HepG2 (cell line): ENCODE measurements around the gene SATB1. TPM values are rescaled to one million over a fixed set of nuclear protein-coding genes. Genes with fewer than 3 reads are reported as not detected.

Experiments used
- CTCF ChIP-seq: sonication (generic); formaldehyde crosslinking; IDR thresholded peaks from 2 replicates; pipeline ENCODE4 v1.5.0; 2020; ENCODE audit warnings: mild to moderate bottlenecking, missing genetic modification reagents, moderate library complexity
- DMTF1 ChIP-seq: sonication (generic); formaldehyde crosslinking; IDR thresholded peaks from 2 replicates; pipeline ENCODE4 v1.4.0; 2020; ENCODE audit warnings: mild to moderate bottlenecking, missing genetic modification reagents
- GLMP ChIP-seq: sonication (generic); formaldehyde crosslinking; IDR thresholded peaks from 2 replicates; pipeline ENCODE4 v1.9.0; 2021; ENCODE audit warnings: missing genetic modification reagents, mild to moderate bottlenecking, borderline replicate concordance
- HNRNPUL1 ChIP-seq: fragments of 200-400 bp; formaldehyde crosslinking; IDR thresholded peaks from 2 replicates; pipeline ENCODE4 v1.6.1; 2017; ENCODE audit warnings: low read depth, mild to moderate bottlenecking, low read length, moderate library complexity
- HOXD1 ChIP-seq: sonication (generic); formaldehyde crosslinking; IDR thresholded peaks from 2 replicates; pipeline ENCODE4 v1.5.0; 2020; ENCODE audit warnings: missing genetic modification reagents
- KLF9 ChIP-seq: IDR thresholded peaks from 2 replicates; pipeline ENCODE4 v1.6.1; 2016; ENCODE audit warnings: low read depth
- PREB ChIP-seq: sonication (generic); formaldehyde crosslinking; IDR thresholded peaks from 2 replicates; pipeline ENCODE4 v1.4.0; 2020; ENCODE audit warnings: missing genetic modification reagents
- ZBTB4 ChIP-seq: sonication (generic); formaldehyde crosslinking; IDR thresholded peaks from 2 replicates; pipeline ENCODE4 v1.4.0; 2020; ENCODE audit warnings: missing genetic modification reagents, mild to moderate bottlenecking, borderline replicate concordance
- ZNF205 ChIP-seq: IDR thresholded peaks from 2 replicates; pipeline ENCODE4 v1.6.1; 2018; ENCODE audit warnings: missing biosample characterization, missing genetic modification reagents
- ZNF318 ChIP-seq: sonication (generic); formaldehyde crosslinking; IDR thresholded peaks from 2 replicates; pipeline ENCODE4 v1.4.0; 2020; ENCODE audit warnings: mild to moderate bottlenecking, missing genetic modification reagents
- polyA plus RNA-seq, 8 experiments: library from polyadenylated mRNA; depleted of rRNA in 3 of 8; stranded (reverse) in 7 of 8; unstranded in 1 of 8; fragments of >200 nt; fragmentation: Illumina TruSeq in 4 of 8; extraction: Trizol in 4 of 8; gene quantifications; 2 replicates each; pipeline versions ENCODE4 v1.2.1 to v1.2.3, GENCODE V29; 2011 to 2016; ENCODE audit warnings: low read depth in 4 of 8, missing spikeins in 1 of 8, mixed read lengths in 1 of 8; ENCODE audit not compliant: insufficient read depth in 1 of 8
- total RNA-seq, 5 experiments: library from RNA; depleted of rRNA; stranded (reverse); fragments of >200 nt; fragmentation: Illumina TruSeq; extraction: Trizol; gene quantifications; 2 replicates each; pipeline ENCODE4 v1.2.3, GENCODE V29; 2016; ENCODE audit warnings: low read depth in 1 of 5

The SATB1 gene
- total and polyA plus RNA-seq, 2 of the 13 experiments (the other 11 are each of a cell fraction or from before 2014, with no cell fraction given) = 0.03 TPM; not detected in 1

- no peak for TF ChIP-seq PREB (CRISPR knock-in tag)
- TF ChIP-seq HNRNPUL1 = no peak
- no peak for TF ChIP-seq ZBTB4 (CRISPR knock-in tag)
- TF ChIP-seq ZNF318 = no peak
- TF ChIP-seq ZNF205 = no peak
- no peak for TF ChIP-seq GLMP (CRISPR knock-in tag)
- TF ChIP-seq CTCF (CRISPR knock-in tag) = peak; percentile 27
- TF ChIP-seq DMTF1 (CRISPR knock-in tag) = no peak
- TF ChIP-seq KLF9 = no peak
- no peak for TF ChIP-seq HOXD1 (CRISPR knock-in tag)
Observed at GRCh38 chr3:18389108-18389733, 35.9 kb downstream of the SATB1 start (continued).
